ENCODE measurements around the gene CD69.
A peak's percentile ranks its signal among the peaks of the same experiment; 100 is the strongest.

The CD69 gene

DNA sequence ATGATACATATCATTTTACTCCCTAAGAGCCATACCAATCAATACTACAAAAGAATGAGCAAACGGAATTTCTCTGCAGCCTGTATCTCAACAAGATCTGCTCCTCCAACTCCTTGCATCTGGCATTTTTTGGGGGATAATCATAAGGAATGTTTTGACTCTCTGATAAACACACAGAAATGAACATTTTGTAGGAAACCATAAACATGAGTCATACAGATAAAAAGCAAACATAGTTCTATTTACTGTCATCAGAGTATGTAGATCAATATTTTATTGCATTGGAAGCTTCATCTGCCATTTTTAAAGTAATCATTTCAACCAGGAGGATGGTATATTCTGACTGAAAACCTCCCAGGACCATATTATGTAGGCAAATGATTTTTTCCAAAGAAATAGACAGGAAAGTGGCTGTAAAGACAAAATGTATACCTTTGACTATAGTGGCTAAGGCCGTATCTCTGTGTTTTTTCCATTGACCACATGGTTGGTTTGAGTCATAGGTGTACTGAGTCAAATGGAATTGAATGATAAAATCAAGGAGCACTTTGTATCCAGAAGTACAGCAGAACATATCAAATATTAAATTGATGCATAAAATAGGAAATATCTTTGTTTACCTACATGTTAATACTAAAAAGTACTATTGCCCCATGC is 32.4 kb upstream of the CD69 start:
- no peak for DNase-seq

DNA sequence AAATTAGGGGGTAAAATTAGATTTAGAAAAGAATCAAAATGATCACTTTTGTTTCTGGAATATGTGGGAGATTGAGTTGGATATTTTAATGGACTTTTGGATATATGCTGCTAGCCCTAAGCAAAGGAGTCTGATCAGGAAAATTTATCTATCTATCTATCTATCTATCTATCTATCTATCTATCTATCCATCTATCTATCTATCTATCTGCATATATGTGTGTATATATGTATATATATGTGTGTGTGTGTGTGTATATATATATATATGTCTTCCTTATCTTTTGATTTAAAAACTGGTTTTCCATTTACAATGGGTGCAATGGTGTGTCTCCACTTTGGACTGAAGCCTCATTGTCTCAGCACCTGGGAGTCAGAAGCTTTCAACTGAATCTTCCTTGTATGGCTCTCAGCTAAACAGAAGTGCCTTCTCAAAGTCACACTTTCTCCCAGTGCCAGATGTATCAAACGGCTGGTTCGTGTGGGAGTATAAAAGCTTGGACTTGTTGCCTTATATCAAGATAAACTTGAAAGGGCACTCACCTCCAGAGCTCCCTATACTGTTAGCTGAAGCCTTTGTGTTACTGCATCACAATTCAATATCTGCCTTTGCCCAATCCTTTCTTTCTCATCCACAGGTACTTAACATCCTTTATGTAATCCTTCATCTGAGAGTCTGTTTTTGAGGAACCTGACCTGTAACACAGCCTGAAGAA is 31.6 kb upstream of the CD69 start:
- no peak for DNase-seq
- TF ChIP-seq POLR2A (IDR thresholded peaks at IDR 0.05; ENCODE audit: low read length), result no peak
- no peak for TF ChIP-seq GATA1 (IDR thresholded peaks at IDR 0.05; ENCODE audit: low read depth, low read length)

More for the DNA sequence above, 32.4 kb upstream of the CD69 start:
- TF ChIP-seq POLR2A (IDR thresholded peaks at IDR 0.05; ENCODE audit: low read length) (no peak), GATA1 (IDR thresholded peaks at IDR 0.05; ENCODE audit: low read depth, low read length) (no peak)

DNA sequence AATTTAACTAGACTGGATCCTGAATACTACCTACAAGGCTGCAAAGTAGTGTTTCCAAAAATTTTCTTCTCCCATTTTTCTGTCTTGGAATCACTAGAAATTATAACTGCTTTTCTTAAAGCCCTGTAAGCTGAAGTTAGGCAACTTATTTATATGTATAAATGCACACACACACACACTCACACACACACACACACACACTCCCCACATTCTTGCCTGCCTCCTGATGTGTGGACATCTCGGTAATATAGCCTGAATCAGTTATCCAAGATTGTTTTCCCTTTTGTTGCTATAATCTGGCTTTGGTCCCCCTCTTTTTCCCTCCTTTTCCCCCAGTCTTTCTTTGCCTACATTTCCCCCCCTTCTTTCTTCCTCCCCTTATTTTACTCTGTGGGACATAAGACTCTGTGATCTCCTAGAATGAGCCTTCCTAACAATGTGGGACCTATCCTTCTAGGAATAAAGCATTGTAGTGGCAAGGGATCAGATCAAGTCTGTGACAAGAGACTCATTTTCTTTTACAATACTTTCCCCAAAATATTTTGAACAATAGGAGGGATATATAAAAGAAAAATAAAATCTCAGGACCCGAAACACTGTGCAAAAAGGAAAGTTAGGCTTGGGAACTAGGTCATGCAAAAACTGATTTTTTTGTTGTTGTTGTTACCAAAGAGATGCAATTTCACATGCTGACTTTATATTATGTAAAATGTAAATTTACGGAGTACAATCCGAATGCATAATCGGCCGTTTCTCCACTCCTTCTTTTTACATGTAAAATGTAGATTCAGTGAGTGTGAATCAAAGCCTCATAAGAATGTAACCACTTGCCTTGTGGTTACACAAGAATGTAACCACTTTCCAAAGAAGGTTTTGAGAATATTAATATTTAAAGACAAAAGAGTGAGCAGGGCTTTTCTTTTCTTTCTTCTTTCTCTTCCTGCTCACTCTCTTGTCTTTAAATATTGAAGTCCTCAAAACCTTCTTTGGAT is 26.3 kb upstream of the CD69 start:
- TF ChIP-seq GATA1 (IDR thresholded peaks at IDR 0.05; ENCODE audit: low read depth, low read length) (no peak), POLR2A (IDR thresholded peaks at IDR 0.05; ENCODE audit: low read length) (no peak)
- no peak for DNase-seq

DNA sequence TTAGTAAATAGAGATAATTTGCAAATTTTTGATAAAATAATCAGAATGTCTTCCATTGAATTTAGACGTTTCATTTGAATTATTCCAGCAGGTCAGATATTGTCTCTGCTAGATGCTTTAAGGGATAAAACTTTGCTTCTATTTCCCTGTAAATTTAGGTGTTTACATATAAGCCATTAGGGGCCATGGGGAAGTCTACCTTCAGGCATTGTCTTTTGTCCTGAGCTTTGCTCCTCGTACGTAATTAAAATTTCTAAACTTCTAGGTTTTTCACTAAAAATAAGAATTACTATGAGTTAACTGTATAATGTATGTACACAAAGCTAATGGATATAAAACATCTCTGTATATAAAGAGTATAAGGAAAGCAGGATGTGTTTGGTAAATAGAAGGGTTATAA is 24.1 kb upstream of the CD69 start:
- no peak for DNase-seq
- no peak for TF ChIP-seq GATA1 (IDR thresholded peaks at IDR 0.05; ENCODE audit: low read depth, low read length)
- TF ChIP-seq POLR2A (IDR thresholded peaks at IDR 0.05; ENCODE audit: low read length), result no peak

DNA sequence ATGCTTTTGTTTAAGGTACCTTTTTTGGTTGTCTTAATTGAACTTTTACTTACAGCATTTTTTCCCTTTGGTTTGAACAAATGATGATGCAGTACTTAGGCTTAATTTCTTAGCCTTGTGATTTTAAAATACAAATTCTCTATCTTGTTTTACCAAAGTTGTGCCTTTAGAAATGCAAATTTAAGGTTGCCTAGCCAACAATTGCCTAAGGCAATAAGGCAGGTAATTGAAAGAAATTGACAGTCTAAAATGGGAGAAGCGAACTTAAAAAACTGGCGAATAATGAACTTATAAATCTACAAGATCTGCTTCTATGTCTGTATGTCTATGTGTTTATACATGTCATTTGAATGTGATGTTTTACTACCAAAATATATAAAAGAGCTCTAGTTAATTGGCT is 23.6 kb upstream of the CD69 start:
- TF ChIP-seq GATA1 (IDR thresholded peaks at IDR 0.05; ENCODE audit: low read depth, low read length) (no peak), POLR2A (IDR thresholded peaks at IDR 0.05; ENCODE audit: low read length) (no peak)
- no peak for DNase-seq

DNA sequence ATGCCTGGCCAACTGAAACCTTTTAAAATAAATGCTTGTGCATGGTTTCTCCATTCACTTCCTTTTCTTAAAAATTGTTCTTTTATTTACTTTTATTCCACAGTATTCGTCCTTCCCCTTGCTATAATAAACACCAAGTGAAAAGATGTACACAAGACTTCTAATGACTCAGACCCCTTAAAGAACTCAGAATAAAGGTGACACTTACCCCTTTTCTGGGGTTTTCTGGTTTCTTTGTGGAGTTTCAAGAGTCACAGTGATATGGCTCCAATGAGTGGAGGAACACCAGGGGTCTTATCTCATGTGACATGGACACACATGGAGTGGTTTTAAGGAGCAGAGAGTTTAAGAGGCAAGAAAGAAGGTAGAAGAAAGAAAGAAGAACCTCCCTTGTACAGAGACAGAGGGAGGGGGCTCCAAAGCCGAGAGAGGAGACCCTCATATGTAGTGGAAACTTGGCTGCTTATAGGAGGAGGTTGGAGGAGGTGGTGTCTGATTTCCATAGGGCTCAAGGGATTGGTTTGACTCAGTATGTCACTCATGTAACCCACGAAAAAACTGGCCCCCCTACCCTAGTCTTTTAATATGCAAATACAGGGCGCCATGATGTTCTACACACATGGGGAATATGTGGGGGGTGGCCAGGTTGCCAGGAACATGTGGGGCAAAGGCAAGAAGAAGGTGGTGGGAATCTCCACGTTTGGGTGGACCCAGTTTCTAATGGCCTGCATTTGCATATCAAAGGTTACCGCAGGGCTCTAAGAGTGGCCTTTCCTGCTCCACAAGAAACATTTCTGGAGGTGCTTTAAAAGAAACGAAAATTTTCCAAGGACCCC is 22.1 kb upstream of the CD69 start:
- no peak for DNase-seq
- TF ChIP-seq POLR2A (IDR thresholded peaks at IDR 0.05; ENCODE audit: low read length), result no peak
- TF ChIP-seq GATA1 (IDR thresholded peaks at IDR 0.05; ENCODE audit: low read depth, low read length), result no peak

DNA sequence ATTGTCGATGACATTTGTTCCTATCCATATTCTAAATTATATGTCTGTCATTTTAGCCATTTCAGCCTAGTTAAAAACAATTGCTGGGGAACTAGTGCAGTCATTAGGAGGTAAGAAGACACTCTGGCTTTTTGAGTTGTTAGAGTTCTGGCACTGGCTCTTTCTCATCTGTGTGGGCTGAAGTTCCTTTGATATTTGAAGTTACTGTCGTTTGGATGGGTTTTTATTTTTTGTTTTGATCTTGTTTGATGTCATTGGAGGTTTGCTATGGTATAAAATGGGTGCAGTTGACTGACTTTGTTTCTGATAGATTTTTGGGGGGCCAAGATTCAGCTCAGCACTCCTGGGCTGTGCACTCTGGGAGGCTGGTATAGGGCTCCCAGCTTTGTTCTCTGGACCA is 20.7 kb upstream of the CD69 start:
- DNase-seq, result no peak
- no peak for TF ChIP-seq GATA1 (IDR thresholded peaks at IDR 0.05; ENCODE audit: low read depth, low read length)
- no peak for TF ChIP-seq POLR2A (IDR thresholded peaks at IDR 0.05; ENCODE audit: low read length)

DNA sequence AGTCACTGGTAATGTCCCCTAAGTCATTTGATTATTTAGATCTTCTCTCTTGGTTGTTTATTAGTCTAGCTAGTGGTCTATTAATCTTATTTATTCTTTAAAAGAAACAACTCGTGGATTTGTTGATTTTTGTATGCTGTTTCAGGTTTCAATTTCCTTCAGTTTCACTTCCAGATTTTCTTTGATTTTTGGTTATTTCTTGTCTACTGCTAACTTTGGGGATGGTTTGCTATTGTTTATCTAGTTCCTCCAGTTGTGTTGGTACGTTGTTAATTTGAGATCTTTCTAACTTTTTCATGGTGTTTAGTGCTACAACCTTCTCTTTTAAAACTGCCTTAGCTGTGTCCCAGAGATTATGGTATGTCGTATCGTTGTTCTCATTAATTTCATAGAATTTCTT is 18.5 kb upstream of the CD69 start:
- DNase-seq, result no peak
- TF ChIP-seq POLR2A (IDR thresholded peaks at IDR 0.05; ENCODE audit: low read length) (no peak), GATA1 (IDR thresholded peaks at IDR 0.05; ENCODE audit: low read depth, low read length) (no peak)

DNA sequence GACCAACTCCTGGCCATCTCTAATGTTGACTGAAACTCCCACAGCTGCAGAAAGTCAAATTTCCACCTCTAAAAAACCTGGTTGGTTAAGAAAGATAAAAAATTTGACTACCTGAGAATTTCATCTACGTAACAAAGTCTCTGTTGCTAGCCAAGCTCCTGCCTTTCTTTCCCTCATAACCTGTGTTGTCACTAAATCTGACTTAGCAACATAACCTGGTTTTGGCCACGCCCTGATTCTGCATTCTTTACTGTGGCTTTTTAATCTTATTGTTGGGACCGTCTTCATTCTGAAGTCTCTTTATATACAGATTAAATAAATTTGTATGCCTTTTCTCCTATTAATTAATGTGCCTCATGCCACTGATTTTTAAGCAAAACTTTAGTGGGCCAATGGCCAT is 16.1 kb upstream of the CD69 start:
- DNase-seq, result no peak
- TF ChIP-seq POLR2A (IDR thresholded peaks at IDR 0.05; ENCODE audit: low read length), result no peak
- no peak for TF ChIP-seq GATA1 (IDR thresholded peaks at IDR 0.05; ENCODE audit: low read depth, low read length)

DNA sequence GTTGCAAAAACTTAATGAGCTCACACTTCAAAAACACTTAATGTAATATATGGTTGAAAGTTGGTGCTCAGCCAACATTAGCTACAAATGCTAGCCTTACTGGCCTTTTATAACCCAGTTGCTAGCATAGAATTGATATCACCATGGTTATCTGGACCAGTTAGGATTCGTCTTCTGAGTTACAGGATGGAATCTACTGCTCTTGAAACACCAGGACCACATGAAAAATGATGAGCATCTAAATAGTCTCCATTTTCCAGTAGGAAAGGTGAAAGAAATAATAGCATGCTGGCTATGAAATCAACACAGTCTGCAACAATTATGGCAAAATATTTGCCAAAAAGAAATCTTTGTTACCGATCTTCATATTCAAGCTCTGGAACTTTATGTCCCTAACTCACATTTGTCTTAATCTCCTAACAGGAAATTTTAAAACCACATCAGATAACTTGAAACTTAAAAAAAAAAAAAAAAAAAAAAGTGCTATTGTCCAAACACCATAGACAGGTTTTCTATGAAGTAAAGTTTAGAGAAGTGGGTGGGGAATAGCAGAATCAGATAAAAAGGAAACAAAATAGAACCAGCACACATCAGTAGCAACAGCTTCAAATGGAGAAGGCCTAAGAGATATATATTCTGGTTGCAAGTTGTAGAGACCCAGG is 12.6 kb upstream of the CD69 start:
- TF ChIP-seq GATA1 (IDR thresholded peaks at IDR 0.05; ENCODE audit: low read depth, low read length) (no peak), POLR2A (IDR thresholded peaks at IDR 0.05; ENCODE audit: low read length) (no peak)
- no peak for DNase-seq

DNA sequence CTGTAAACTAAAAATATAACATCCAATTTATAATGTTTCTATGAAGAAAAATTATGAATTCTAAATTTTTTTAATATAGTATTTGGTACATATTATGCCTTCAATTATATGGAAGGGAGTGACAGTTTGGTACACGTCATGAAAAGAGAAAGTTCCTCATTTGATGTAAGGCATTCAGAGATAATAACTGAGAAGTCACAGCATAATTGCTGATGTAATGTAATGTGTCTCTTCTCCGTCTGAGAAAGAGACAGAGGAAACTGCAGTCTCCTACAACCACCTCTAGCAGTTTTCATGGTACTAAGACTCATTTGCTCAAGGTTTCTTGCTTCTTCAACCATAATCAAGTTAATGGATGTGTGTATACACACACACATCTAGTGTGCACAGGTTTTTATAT is 2.3 kb upstream of the CD69 start:
- TF ChIP-seq POLR2A (IDR thresholded peaks at IDR 0.05; ENCODE audit: low read length), result peak; percentile 31
- TF ChIP-seq GATA1 (IDR thresholded peaks at IDR 0.05; ENCODE audit: low read depth, low read length), result no peak
- DNase-seq, result peak; percentile 55 to 65

DNA sequence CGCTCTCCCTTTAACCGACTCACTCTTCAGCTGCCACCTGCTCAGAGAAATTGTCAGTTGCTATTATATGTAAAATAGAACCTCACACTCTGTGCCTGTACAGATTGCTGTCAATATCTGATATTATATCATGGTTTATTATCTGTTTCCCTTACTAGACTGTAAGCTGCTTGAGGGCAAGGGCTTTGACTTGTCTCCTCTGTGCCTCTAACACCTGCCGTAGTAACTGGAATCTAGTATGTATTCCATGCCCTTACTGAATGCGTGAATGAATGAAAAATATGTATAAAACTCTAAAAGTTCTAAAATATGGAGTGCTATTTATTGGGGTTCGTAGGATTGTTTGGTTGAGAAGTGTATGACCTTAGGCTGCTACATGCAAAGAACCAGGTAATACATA is 1.7 kb upstream of the CD69 start:
- peak in 1 of 2 experiments; percentile 22 for DNase-seq
- TF ChIP-seq POLR2A (IDR thresholded peaks at IDR 0.05; ENCODE audit: low read length) (no peak), GATA1 (IDR thresholded peaks at IDR 0.05; ENCODE audit: low read depth, low read length) (no peak)

DNA sequence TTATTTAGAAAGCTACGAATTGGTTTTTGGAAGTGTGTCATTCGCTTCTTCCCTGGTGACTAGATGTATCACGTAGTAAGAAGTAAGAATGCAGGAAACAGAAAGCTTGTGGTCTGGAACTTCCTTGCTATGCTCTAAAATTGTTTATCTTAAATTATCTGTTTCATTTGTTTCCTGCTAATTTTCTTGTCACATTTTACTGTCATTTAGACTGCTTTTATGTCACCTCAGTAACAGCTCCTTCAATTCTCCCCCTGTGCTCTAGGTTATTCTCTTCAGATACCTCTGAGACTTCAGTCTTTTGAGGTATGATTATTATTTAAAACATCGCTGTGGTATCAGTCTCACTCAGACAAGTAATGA is 699 bp upstream of the CD69 start:
- TF ChIP-seq POLR2A (IDR thresholded peaks at IDR 0.05; ENCODE audit: low read length) (no peak), GATA1 (IDR thresholded peaks at IDR 0.05; ENCODE audit: low read depth, low read length) (no peak)
- DNase-seq, result peak in 1 of 2 experiments; percentile 28

Measured in erythroblast (primary cell).